Osteoblast (primary cell): ENCODE data around the gene GLOD5. TPM values are rescaled to one million over a fixed set of nuclear protein-coding genes. Genes with fewer than 3 reads are reported as not detected.

Source experiments
- DNase-seq: peaks from one replicate; pipeline ENCODE4 v3.0.0; 2011; ENCODE audit warnings: low spot score, mixed read lengths; ENCODE audit not compliant: insufficient read length; ENCODE audit errors: missing footprints
- H2AFZ ChIP-seq: 2 replicates; pipeline ENCODE4 v1.6.0; 2011; ENCODE audit warnings: mild to moderate bottlenecking, low read length
- H3K27ac ChIP-seq: 2 replicates; pipeline ENCODE4 v1.5.1; 2011; ENCODE audit warnings: mild to moderate bottlenecking, low read depth, low read length, moderate library complexity
- H3K27me3 ChIP-seq: 2 replicates; pipeline ENCODE4 v1.6.0; 2012; ENCODE audit warnings: mild to moderate bottlenecking, control low read depth, inconsistent platforms, low read length, moderate library complexity; ENCODE audit not compliant: insufficient read depth
- H3K36me3 ChIP-seq: 2 replicates; pipeline ENCODE4 v1.5.1; 2011; ENCODE audit warnings: mild to moderate bottlenecking, low read length, control low read depth, moderate library complexity; ENCODE audit not compliant: insufficient read depth
- H3K4me1 ChIP-seq: 2 replicates; pipeline ENCODE4 v1.5.1; 2011; ENCODE audit warnings: mild to moderate bottlenecking, low read length, control low read depth, moderate library complexity; ENCODE audit not compliant: insufficient read depth
- H3K4me2 ChIP-seq: 2 replicates; pipeline ENCODE4 v1.6.0; 2011; ENCODE audit warnings: mild to moderate bottlenecking, low read length; ENCODE audit not compliant: insufficient read depth
- H3K4me3 ChIP-seq: fragments of 200-600 bp; sonication (generic); 3 replicates; pipeline ENCODE4 v1.5.1; 2012; ENCODE audit warnings: mild to moderate bottlenecking, low read length, inconsistent platforms; ENCODE audit not compliant: insufficient read depth
- H3K79me2 ChIP-seq: 2 replicates; pipeline ENCODE4 v1.6.0; 2012; ENCODE audit warnings: mild to moderate bottlenecking, low read length, control low read depth, inconsistent platforms; ENCODE audit not compliant: insufficient read depth
- H3K9me3 ChIP-seq: 2 replicates; pipeline ENCODE4 v1.5.1; 2011; ENCODE audit warnings: low read depth, low read length, control low read depth
- H4K20me1 ChIP-seq: 2 replicates; pipeline ENCODE4 v1.6.0; 2012; ENCODE audit warnings: mild to moderate bottlenecking, low read length, control low read depth; ENCODE audit not compliant: insufficient read depth
- CTCF ChIP-seq: IDR thresholded peaks from 2 replicates; pipeline ENCODE4 v1.5.1; 2011; ENCODE audit warnings: mild to moderate bottlenecking, low read depth, low read length, moderate library complexity; ENCODE audit errors: extremely low read depth
- total RNA-seq: library from RNA; depleted of rRNA; stranded (reverse); fragments of >200 nt; gene quantifications from 2 replicates; pipeline ENCODE4 v1.2.3, GENCODE V29; 2012

The GLOD5 gene
- total RNA-seq, 1 donor, result not detected

- Histone ChIP-seq H3K79me2 (no peaks in the 10 kb centered on the region), H3K4me3 (no peak overlapping the region), H3K4me1 (no peaks in the 10 kb centered on the region), H3K36me3 (no peaks in the 10 kb centered on the region), H4K20me1 (no peaks in the 10 kb centered on the region), H3K27ac (no peak overlapping the region), H3K9me3 (no peaks in the 10 kb centered on the region), H2AFZ (no peak overlapping the region), H3K27me3 (no peaks in the 10 kb centered on the region), H3K4me2 (no peak overlapping the region)
- DNase-seq, result no peak
- no peak for TF ChIP-seq CTCF
Measured at GRCh38 chrX:48770296-48770695, 8.7 kb downstream of the GLOD5 start.

GRCh38 chrX:48772602-48773001 is 11.1 kb downstream of the GLOD5 start:
- no peak for DNase-seq
- Histone ChIP-seq H3K4me2 (no peak overlapping the region), H3K79me2 (no peaks in the 10 kb centered on the region), H3K27me3 (no peaks in the 10 kb centered on the region), H4K20me1 (no peaks in the 10 kb centered on the region), H2AFZ (no peak overlapping the region), H3K27ac (no peak overlapping the region), H3K4me3 (no peak overlapping the region), H3K9me3 (no peaks in the 10 kb centered on the region), H3K36me3 (no peaks in the 10 kb centered on the region), H3K4me1 (no peaks in the 10 kb centered on the region)
- no peak for TF ChIP-seq CTCF

GRCh38 chrX:48776818-48777439 is 15.4 kb downstream of the GLOD5 start:
- Histone ChIP-seq H2AFZ (no peak overlapping the region), H3K27me3 (no peaks in the 10 kb centered on the region), H3K9me3 (no peaks in the 10 kb centered on the region), H3K36me3 (no peaks in the 10 kb centered on the region), H4K20me1 (no peaks in the 10 kb centered on the region), H3K4me3 (no peak overlapping the region), H3K27ac (no peak overlapping the region), H3K79me2 (no peaks in the 10 kb centered on the region), H3K4me1 (no peaks in the 10 kb centered on the region), H3K4me2 (no peak overlapping the region)
- no peak for TF ChIP-seq CTCF
- no peak for DNase-seq

- no peak for TF ChIP-seq CTCF
- Histone ChIP-seq H2AFZ (no peak overlapping the region), H4K20me1 (no peaks in the 10 kb centered on the region)
Measured at GRCh38 chrX:48779399-48779798, 17.9 kb downstream of the GLOD5 start.

More at GRCh38 chrX:48779399-48779798, 17.9 kb downstream of the GLOD5 start:
- H3K36me3 ChIP-seq, result no peaks in the 10 kb centered on the region
- H3K27me3 ChIP-seq, result no peaks in the 10 kb centered on the region
- no peaks in the 10 kb centered on the region for H3K79me2 ChIP-seq
- no peak overlapping the region for H3K4me3 ChIP-seq
- H3K4me2 ChIP-seq, result no peak overlapping the region
- no peak for DNase-seq
- H3K27ac ChIP-seq, result no peak overlapping the region
- H3K9me3 ChIP-seq, result no peaks in the 10 kb centered on the region
- H3K4me1 ChIP-seq, result no peaks in the 10 kb centered on the region
